ENCODE data around the gene CDYL2. TPM values are rescaled to one million over a fixed set of nuclear protein-coding genes. Genes with fewer than 3 reads are reported as not detected.
"Not testable (repeated sequence)": the region's sequence is repeated elsewhere in the genome, so short reads cannot be mapped to it uniquely, and the experiment has no call there.

CDYL2 gene
- total RNA-seq, 1 donor from 2014 or later: 34.1 TPM

DNA sequence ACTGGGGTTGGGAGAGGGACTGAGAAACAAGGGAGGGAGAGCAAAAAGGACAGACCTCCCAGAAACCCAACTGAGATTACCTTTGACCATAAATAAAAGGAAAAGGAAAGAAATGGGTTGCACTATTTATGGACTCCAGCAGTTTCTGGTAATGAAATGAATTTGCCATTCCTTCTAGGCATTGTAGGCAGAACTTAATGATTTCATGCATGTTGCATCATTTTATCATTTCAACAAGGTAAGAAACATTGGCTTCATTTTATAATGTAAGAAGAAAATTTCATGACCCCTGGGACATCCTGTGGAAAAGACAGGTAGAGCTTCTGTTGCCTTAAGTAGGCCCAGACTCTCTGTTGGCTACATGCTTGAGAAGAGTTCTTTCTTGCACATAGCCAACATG lies 8.2 kb upstream of the CDYL2 start:
- DNase-seq (ENCODE audit: extremely low read depth, low read depth, low spot score): no peak

DNA sequence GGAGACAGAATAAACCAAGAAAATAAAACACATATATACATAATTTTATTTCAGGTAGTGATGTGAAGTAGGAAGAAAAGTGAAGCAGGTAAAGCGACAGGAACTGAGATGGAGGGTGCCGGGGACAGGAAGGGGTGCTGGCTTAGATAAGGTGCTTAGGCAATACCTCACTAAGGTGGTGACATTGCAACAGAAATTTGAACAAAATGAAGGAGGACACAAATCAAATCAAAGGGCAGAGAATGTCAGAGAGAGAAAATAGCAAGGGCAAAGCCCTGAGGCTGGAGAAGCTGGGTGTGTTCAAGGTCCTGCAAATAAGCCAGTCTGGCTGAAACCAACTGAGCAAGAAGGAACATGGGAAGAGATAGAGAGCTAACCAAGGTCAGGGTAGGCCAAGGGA lies 5.0 kb upstream of the CDYL2 start:
- DNase-seq (ENCODE audit: extremely low read depth, low read depth, low spot score): no peak

DNA sequence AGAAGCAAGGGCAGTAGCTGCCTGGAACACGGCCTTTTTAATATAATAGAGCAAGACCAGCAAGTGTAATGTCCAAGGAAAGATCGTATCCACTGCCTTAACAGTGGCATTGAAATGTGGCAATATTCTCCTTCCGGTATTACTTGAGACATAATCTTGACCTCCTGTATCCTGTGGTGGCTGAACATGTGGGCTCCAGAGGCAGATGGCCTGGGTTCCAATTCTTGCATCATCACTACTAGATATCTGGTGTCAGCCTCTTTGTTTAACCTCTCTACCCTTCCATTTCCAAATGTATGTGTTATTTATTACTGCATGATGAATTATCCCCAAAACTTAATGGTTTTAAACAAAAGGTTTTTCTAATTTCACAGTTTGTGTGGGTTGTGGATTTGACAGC lies 3.5 kb upstream of the CDYL2 start:
- no peak for DNase-seq (ENCODE audit: extremely low read depth, low read depth, low spot score)

DNA sequence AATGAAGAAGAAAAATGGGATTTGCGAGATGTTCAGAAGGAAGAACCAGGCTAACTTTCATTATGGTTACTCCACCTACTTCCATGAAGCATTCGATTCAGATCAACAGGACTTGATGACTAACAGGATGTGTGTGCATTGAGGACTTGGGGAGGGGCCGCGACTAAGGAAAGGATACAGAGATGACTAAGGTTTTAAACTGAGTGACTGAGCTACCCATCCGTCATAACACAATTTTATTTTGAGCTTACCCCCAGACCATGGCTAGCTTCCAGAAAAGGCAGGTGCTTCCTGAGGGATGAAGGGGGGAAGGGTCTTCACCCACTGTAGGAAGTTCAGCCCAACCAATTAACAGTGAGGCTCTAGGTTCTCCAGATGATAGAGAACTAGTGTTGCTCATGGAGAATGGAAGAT lies 2.5 kb upstream of the CDYL2 start:
- DNase-seq (ENCODE audit: extremely low read depth, low read depth, low spot score): peak; percentile 93

DNA sequence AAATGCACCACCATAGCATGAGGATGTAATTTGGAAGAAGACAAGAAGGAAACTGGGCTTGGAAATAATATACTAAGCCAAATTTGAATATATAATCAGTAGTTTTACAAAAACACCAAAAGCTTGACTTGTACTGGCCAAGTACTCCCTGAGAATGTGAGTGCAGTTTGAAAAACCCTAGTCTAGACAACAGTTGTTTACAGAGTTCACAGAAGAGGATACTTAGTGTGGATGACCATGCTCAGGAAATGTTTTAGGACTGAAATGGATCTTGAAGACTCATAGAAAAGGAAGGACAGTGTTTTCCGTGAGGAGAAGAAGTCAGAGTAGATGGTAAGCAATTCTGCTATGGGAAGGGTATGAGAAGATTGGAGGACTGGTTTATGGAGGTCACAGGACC lies 1.9 kb upstream of the CDYL2 start:
- DNase-seq (ENCODE audit: extremely low read depth, low read depth, low spot score): no peak

DNA sequence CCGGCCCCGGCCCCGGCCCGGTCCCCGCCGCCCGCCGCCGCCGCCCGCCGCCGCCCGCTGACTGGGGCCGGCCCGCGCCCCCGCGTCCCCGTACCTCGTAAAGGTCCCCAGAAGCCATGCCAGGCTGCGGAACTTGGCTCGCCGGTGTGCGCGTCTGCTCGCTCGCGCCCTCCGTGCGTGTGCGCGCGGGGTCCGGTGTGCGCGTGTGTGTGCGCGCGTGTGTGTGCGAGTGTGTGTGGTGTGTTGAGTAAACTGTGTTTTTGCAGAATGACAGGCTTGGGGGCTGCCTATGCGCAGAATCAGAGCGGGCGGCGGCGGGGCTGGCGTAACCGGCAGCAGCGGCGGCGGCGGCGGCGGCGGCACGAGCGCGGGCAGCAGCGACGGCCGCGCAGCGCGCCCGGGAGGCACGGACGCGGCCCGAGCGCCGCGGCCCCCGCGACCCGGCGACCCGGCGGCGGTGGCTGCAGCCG lies 307 bp downstream of the CDYL2 start:
- DNase-seq (ENCODE audit: extremely low read depth, low read depth, low spot score): no peak

DNA sequence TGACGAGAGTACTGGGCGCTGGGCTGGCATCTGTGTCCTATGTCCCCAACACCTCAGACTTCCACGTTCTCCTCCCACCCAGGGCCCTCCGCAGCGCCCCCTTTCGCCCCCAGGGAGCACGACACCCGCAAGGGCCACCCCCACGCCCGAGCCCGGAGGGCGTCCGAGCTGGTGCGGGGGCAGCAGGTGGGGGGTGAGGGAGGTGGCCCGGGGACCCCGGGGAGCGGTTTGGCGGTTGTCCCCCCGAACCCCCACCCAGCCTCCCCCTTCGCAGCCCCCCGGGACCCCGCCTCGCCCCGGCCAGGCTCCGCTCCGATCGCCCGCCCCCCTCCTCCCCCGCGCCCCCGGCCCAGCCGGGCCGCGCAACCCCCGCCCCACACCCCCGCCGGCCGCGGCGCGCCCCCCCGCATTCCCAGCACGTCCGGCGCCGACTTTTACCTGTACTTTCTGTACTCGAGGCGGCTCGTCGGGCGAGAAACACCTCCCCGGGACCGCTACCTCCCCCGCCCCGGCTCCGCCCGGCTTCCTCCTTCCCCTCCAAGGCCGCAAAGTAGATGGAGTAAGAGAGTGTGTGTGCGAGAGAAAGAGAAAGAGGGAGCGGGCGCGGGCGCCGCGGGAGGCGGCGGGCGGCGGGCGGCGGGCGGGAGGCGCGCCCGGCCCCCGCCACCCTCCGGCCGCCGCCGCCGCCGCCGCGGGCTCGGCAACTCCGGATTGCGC lies 901 bp downstream of the CDYL2 start:
- no peak for DNase-seq (ENCODE audit: extremely low read depth, low read depth, low spot score)

DNA sequence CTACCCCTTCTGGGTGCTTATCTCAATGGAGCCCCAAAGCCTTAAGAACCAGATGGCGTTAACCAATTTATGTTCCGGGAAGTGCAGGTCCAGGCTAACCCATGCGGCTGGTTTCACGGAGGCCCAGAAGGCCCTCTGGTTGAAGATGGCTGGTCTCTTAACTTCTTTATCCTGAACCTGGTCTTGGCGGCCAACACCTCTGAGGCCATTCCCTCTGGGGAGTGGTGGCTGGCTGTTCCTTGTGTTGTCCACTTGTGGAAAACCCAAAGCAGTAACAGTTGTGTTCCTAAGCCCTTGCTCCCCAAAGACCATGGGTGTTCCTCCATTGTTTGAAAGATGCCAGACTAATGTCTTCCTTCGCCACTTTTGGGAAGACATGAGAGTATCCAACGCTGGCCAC lies 1.5 kb downstream of the CDYL2 start:
- DNase-seq (ENCODE audit: extremely low read depth, low read depth, low spot score): no peak

DNA sequence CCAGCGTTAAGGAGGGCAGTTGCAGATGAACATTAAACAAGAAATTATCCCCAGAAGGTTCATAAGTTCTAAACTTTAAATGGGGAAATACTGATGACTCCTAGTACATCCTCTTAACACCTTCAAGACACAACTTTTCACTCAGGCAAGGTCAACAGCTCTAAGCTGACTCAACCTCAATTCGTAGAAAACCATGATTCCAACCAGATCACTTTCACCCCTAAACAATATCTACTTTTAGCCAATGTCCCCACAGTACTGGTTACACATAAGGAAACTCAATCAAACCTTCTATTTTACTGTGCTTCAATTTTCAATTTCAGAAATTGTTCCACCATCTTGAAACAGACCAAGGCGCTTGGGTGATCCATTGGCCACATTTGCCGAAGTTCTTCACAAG lies 2.3 kb downstream of the CDYL2 start:
- no peak for DNase-seq (ENCODE audit: extremely low read depth, low read depth, low spot score)

DNA sequence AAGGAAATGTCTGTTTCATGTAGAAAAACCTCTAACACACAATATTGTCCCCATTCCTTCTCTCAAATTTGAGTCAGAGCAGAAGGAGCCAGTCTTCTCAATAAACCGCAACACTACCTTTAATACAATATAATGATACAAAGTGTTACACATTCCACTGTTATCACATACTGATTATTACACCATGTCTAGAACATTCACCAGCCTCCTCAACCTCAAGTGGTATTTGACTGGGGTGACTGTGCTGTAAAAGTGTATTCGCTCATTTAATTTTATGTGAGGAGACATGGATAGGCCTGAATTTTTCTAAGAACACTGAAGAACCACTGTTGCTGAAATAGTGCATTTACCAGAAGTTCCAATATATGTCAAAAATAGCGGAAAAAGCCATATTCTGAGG lies 10.3 kb downstream of the CDYL2 start:
- DNase-seq (ENCODE audit: extremely low read depth, low read depth, low spot score): no peak

DNA sequence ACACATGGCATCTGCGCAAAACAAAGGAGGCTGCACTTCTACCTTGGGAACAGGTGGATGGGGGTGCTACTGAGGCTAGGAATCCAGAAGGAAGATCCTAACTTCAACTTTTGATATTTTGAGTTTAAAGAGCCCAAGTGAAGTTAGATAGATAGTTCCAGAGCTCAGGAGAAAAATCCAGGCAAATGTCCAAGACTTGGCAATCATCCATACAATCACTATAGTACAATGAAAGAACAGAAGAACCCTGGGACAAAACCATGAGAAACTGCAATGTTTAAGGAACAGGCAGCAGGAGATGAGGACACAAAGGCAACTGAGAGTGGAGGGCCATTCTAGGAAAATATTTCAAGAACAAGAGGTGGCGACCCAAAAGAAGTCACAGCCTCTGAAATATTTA lies 12.4 kb downstream of the CDYL2 start:
- DNase-seq (ENCODE audit: extremely low read depth, low read depth, low spot score): no peak

DNA sequence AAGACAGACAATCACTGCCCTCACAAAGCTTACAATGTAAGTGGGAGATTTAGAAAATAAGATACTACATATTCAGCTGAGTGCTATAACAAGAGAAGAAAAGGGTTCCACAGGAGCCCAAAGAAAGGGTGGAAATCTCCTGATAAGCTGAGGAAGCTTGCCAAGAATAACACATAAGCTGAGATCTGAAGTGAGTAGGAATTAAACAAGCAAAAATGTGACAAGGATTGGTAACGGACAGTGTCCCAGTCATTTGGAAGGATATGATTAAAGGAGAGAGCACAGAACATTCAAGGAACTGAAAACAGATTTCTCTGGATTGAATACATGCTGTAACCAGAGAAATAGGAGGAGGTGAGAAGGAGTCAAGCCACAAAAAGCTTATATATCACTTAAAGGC lies 13.0 kb downstream of the CDYL2 start:
- no peak for DNase-seq (ENCODE audit: extremely low read depth, low read depth, low spot score)

DNA sequence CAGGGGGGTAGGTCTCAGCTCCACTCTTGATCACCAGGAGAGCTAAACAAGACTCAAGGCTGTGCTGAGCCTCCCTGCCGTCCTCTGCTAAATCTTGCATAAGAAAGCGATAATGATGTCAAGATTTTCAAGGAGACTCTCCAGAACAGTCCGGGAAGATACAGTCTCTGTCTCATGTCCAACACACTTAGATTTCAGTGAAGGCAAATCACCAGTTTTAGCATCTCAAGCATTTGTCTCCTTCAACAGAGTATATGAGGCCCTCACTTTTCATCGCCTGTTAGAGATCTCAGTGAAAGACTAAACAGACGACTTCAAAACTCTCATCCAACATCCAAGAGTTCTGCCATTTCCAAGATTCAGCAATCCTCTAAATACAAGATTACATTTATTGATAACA lies 13.6 kb downstream of the CDYL2 start:
- no peak for DNase-seq (ENCODE audit: extremely low read depth, low read depth, low spot score)

DNA sequence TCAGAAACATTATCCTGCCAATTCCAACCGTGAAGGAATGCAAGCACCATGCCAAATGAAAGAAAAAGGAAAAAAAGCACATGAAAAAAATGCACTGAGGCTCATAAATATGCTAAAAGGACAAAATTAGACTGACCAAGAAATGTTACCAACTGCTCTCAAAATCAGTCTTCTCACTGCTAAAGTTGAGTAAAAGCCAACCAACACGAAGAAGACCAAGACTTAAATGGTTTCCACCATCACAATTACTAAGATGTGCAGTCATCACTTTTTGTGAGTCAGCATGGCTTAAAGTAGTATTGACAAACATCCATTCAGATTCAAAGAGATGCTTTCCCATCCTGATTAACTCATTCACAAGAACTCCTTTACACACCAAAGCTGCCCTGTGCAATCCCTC lies 16.4 kb downstream of the CDYL2 start:
- DNase-seq (ENCODE audit: extremely low read depth, low read depth, low spot score): no peak

DNA sequence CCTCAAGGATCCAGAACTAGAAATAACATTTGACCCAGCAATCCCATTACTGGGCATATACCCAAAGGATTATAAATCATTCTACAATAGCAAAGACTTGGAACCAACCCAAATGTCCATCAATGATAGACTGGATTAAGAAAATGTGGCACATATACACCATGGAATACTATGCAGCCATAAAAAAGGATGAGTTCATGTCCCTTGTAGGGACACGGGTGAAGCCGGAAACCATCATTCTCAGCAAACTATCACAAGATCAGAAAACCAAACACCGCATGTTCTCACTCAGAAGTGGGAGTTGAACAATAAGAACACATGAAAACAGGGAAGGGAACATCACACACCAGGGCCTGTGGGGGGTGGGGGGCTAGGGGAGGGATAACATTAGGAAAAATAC lies 17.8 kb downstream of the CDYL2 start:
- not testable (repeated sequence) for DNase-seq (ENCODE audit: extremely low read depth, low read depth, low spot score)

DNA sequence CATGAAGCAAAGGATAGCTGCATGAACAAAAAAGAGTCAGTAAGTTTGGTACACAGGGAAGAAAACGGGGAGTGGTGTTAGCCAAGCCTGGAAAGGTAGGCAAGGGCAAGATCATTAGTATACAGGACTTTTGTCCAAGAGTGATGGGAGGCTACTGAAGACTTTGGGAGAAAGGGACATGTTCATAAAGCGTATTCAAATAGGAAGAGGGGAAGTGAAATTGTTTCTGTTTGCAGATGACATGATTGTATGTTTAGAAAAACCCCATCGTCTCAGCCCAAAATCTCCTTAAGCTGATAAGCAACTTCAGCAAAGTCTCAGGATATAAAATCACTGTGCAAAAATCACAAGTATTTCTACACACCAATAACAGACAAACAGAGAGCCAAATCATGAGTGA lies 19.4 kb downstream of the CDYL2 start:
- DNase-seq (ENCODE audit: extremely low read depth, low read depth, low spot score): no peak

DNA sequence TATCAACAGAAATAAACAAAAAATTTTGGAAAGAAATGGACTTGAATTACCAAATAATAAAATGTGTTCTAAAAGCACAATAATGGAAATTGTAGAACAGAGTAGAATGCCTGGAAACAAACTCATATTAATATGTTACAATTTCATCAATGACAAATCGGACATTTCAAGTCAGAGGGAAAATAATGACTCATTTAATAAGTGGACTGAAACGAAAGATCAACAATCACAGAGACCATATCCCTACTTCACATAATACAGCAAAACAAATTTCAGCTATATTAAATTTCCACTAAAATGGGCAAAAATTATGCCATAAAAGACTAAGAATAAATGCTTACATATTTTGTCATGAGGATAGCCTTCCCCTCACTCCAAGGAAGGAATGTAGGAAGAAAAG lies 25.7 kb downstream of the CDYL2 start:
- no peak for DNase-seq (ENCODE audit: extremely low read depth, low read depth, low spot score)

DNA sequence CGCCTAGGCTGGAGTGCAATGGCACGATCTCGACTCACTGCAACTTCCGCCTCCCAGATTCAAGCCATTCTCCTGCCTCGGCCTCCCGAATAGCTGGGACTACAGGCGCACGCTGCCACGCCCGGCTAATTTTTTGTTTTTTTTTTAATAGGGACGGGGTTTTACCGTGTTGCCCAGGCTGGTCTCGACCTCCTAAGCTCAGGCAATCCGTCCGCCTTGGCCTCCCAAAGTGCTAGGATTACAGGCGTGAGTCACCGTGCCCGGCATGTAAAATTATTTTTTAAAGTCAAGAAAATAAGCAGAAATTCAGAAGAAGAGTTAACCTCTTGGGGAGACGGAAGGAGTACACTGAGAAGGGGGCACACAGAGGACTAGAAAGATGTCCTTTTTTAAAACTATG lies 27.5 kb downstream of the CDYL2 start:
- no peak for DNase-seq (ENCODE audit: extremely low read depth, low read depth, low spot score)

DNA sequence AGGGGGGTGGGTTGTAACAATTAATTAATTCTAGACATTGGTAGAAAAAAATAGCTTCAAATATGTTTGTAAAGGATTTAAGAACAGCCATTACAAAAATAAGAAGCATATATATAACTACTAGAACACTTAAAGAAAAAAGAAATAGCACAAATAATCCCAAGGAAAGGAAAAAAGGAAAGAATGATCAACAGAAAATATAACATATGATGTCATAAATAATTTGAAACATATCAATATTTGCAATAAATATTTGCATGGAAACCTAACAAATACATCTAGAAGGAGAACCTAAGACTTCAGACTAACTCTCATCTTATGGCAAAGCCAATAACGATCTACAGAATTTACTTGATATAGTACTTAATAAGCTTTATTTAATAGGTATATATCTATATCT lies 28.9 kb downstream of the CDYL2 start:
- no peak for DNase-seq (ENCODE audit: extremely low read depth, low read depth, low spot score)

DNA sequence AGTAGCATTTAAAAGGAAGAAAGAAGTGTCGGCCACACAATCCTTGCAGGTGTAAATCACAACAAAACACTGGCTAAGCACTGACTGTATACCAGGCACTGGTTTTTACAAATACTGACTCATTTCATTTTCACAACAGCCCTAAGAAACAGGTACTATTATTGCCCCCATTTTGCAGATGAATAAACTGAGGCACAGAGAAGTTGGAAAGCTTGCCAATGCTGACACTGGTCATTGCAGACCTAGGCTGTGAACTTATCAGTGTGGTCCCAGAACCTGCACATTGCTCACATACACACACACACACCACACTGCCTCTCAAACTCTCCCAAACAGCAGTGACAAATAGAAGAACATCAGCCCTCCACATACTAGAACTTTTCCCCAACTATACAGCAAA lies 37.6 kb downstream of the CDYL2 start:
- no peak for DNase-seq (ENCODE audit: extremely low read depth, low read depth, low spot score)

DNA sequence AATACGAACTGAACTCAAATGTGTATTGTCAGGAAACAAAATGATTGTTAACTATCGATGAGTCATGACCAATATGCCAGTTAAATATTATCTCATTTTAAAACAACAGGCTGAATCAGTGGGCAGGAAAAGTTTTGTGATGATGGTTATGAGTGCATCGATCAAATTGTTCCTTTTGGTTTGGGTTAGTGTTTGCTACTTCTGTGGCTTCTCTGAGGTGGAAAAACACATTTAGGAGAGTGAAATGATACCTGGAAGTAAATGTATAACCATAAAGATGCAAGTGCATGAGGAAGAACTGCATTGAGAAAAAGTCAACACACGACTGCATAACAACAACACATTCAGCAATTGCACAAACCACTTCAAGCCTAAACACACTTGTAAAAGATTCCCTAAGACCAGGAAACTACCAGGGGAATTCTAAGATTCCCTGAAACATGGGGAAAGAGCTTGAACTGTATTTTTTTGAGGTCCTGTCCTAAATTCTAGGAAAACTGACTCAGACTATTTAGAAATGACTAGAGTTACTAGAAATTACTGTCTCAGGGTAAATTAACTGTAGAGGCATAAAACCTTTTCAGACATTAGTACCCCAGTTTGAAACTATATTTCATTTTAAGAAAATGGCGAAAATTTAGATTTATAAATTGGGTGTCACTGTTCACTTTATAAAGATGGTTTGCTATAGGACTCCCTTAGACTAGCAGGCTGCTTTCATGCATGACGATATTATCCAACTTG lies 44.8 kb downstream of the CDYL2 start:
- no peak for DNase-seq (ENCODE audit: extremely low read depth, low read depth, low spot score)

DNA sequence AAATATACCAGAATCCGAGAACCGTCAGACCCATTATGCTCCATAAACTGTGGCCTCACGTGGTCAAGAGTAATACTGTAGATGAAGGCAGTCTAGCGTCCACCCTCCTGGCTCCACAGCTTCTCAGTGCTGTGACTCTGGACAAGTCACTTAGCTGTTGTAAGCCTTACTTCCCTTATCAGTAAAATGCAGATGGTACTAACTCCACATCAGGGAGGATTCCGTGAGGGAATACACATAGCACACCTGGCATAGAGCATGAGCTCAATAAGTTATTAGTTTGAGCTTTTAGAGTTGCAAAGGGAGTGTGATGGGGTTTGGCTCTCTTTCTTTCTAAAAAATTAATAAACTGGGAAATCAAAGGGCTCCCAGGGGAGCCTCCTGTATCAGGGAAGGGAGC lies 49.9 kb downstream of the CDYL2 start:
- no peak for DNase-seq (ENCODE audit: extremely low read depth, low read depth, low spot score)

DNA sequence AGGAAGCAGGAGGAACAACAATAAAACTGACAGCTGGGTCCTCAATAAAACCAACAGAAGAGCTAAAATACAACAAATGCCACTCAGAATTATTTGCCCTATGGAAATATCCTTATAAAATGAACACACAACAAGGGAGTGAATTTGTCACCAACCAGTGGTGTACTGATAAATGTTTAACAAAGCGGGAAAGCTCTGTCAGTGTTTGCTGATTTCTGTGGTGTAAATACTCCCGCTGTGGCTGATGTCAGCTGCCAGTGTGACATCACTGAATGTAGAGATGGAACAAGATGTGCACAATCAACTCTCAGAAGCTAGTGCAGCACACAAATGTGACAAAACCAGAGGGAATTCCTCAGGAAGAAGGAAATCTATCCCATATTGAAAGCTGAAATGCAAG lies 51.9 kb downstream of the CDYL2 start:
- DNase-seq (ENCODE audit: extremely low read depth, low read depth, low spot score): no peak
